ENCODE results near the gene SEMA6B. TPM values are rescaled to one million over a fixed set of nuclear protein-coding genes. Genes with fewer than 3 reads are reported as not detected.

SEMA6B gene
- total and polyA plus RNA-seq, 8 donors: 2.1 to 24.7 (median 3.3) TPM

DNA sequence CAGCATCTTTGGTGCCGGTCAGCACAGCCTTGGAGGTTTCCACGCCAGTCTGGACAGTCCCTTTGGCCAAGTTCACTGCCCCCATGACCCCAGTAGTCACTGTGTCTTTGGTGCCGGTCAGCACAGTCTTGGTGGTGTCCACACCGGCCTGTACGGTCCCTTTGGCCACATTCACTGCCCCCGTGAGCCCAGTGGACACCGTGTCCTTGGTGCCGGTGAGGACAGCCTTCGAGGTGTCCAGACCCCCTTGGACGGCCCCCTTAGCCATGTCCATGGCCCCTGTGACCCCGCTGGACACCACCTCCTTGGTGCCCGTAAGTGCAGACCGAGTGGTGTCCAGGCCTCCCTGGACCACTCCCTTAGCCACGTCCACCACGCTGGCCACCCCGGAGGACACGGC is 46.2 kb downstream of the SEMA6B start:
- no peak for TF ChIP-seq CTCF (IDR thresholded peaks at IDR 0.05)
- Histone ChIP-seq H3K4me3 (no peak overlapping the region), H3K9me3 (no peaks in the 10 kb centered on the region), H3K27ac (no peak overlapping the region), H3K36me3 (no peaks in the 10 kb centered on the region), H3K4me1 (no peaks in the 10 kb centered on the region), H3K27me3 (peaks cover 0 to 27% of the 10 kb centered on the region in 2 donors)
- no peak for ATAC-seq
- no peak for DNase-seq
- intact Hi-C loops (cut with DNase I): no loop called here

DNA sequence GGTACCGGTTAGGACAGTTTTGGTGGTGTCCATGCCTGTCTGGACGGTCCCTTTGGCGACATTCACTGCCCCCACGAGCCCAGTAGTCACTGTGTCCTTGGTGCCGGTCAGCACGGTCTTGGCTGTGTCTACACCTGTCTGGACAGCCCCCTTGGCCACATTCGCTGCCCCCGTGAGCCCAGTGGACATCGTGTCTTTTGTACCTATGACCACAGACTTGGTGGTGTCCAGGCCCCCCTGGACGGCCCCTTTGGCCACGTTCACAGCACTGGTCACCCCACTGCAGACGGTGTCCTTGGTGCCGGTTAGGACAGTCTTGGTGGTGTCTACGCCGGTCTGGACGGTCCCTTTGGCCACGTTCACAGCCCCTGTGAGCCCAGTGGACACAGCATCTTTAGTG is 47.4 kb downstream of the SEMA6B start:
- no peak overlapping the region for H3K27ac ChIP-seq
- no peaks in the 10 kb centered on the region for H3K36me3 ChIP-seq
- DNase-seq (peak in 1 of 4 donors; percentile 47), ATAC-seq (no peak)
- H3K4me3 ChIP-seq: no peak overlapping the region
- H3K27me3 ChIP-seq: peaks cover 0 to 15% of the 10 kb centered on the region in 2 donors
- H3K9me3 ChIP-seq: no peaks in the 10 kb centered on the region
- TF ChIP-seq CTCF (IDR thresholded peaks at IDR 0.05): no peak
- intact Hi-C loops (cut with DNase I): no loop called here
- no peaks in the 10 kb centered on the region for H3K4me1 ChIP-seq

DNA sequence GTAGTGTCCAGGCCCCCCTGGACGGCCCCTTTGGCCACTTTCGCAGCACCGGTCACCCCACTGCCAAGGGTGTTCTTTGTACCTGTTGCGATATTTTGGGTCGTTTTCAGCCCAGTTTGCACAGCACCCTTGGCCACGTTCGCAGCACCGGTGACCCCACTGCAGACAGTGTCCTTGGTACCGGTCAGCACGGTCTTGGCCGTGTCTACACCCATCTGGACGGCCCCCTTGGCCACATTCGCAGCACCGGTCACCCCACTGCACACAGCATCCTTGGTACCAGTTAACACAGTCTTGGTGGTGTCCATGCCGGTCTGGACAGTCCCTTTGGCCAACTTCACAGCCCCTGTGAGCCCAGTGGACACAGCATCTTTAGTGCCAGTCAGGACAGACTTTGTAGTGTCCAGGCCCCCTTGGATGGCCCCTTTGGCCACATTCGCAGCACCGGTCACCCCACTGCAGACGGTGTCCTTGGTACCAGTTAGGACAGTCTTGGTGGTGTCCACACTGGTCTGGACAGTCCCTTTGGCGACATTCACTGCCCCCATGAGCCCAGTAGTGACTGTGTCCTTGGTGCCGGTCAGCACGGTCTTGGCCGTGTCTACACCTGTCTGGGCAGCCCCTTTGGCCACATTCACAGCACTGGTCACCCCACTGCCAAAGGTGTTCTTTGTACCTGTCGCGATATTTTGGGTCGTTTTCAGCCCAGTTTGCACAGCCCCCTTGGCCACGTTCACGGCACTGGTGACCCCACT is 48.0 kb downstream of the SEMA6B start:
- DNase-seq (peak in 1 of 4 donors; percentile 71), ATAC-seq (no peak)
- Histone ChIP-seq H3K36me3 (no peaks in the 10 kb centered on the region), H3K27ac (no peak overlapping the region), H3K4me3 (no peak overlapping the region), H3K9me3 (no peaks in the 10 kb centered on the region), H3K4me1 (no peaks in the 10 kb centered on the region), H3K27me3 (peaks cover 0 to 10% of the 10 kb centered on the region in 2 donors)
- no peak for TF ChIP-seq CTCF (IDR thresholded peaks at IDR 0.05)
- intact Hi-C loops (cut with DNase I): no loop called here

- peaks cover 0 to 4% of the 10 kb centered on the region in 2 donors for H3K36me3 ChIP-seq
- no peaks in the 10 kb centered on the region for H3K4me1 ChIP-seq
- TF ChIP-seq CTCF (IDR thresholded peaks at IDR 0.05): no peak
- no peaks in the 10 kb centered on the region for H3K9me3 ChIP-seq
- ATAC-seq (no peak), DNase-seq (no peak)
- no peak overlapping the region for H3K27ac ChIP-seq
- H3K4me3 ChIP-seq: no peak overlapping the region
- intact Hi-C loops (cut with DNase I): no loop called here
- H3K27me3 ChIP-seq: peaks cover 0 to 3% of the 10 kb centered on the region in 2 donors
These were observed 48.8 kb downstream of the SEMA6B start for GRCh38 chr19:4510435-4511255.

- Histone ChIP-seq H3K9me3 (no peaks in the 10 kb centered on the region), H3K4me3 (no peak overlapping the region), H3K4me1 (no peaks in the 10 kb centered on the region), H3K27me3 (no peaks in the 10 kb centered on the region), H3K36me3 (peaks cover 0 to 24% of the 10 kb centered on the region in 2 donors), H3K27ac (no peak overlapping the region)
- ATAC-seq: no peak
- no peak for TF ChIP-seq CTCF (IDR thresholded peaks at IDR 0.05)
- intact Hi-C loops (cut with DNase I): no loop called here
- no peak for DNase-seq
These were observed 50.8 kb downstream of the SEMA6B start for GRCh38 chr19:4508698-4509097.
